Thyroid gland (tissue), 4 donors: ENCODE measurements around the gene FAM83E.

ENCODE experiments used
- POLR2A ChIP-seq, 2 donors: fragments of 450-650 bp; IDR thresholded peaks; one replicate each; pipeline ENCODE4 v1.6.1; 2017; ENCODE audit warnings: antibody characterized with exemption in 2 of 2, mild to moderate bottlenecking in 2 of 2, moderate library complexity in 1 of 2
- TF ChIP-seq, protein P1 (sequence below), 6 experiments: fragments of 200-600 bp in 3 of 6; fragments of 450-650 bp in 3 of 6; sonication (generic) in 3 of 6; IDR thresholded peaks; one replicate each; pipeline ENCODE4 v1.5.1; 2016 to 2019; ENCODE audit warnings: antibody characterized with exemption in 6 of 6, mild to moderate bottlenecking in 2 of 6, inconsistent platforms in 1 of 6, moderate library complexity in 1 of 6

DNA sequence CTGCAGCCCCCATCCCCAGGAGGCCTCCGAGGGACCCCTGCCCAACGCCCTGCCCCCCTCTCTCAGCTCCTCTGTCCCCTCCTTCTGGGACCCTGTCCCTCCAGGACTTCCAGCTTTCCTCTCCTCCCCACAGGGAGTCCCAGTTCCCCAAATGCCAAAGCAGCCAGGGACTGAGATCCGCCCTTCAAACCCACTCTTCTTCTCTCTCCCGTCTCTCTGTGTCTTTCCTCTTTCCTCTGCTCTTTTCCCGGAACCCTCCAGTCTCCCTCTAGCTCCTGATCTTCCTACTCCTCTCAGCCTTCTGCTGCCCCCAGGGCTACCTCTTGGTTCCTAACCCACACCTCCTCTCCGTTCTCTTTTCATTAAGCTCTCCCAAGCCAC, 30.7 kb upstream of the FAM83E start:
- TF ChIP-seq, protein P1, sequence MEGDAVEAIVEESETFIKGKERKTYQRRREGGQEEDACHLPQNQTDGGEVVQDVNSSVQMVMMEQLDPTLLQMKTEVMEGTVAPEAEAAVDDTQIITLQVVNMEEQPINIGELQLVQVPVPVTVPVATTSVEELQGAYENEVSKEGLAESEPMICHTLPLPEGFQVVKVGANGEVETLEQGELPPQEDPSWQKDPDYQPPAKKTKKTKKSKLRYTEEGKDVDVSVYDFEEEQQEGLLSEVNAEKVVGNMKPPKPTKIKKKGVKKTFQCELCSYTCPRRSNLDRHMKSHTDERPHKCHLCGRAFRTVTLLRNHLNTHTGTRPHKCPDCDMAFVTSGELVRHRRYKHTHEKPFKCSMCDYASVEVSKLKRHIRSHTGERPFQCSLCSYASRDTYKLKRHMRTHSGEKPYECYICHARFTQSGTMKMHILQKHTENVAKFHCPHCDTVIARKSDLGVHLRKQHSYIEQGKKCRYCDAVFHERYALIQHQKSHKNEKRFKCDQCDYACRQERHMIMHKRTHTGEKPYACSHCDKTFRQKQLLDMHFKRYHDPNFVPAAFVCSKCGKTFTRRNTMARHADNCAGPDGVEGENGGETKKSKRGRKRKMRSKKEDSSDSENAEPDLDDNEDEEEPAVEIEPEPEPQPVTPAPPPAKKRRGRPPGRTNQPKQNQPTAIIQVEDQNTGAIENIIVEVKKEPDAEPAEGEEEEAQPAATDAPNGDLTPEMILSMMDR (IDR thresholded peaks at IDR 0.05), result no peak
- TF ChIP-seq POLR2A (IDR thresholded peaks at IDR 0.05), result peak in 1 of 2 donors; percentile 2
